Measurements from ENCODE around the gene DECR2.
"Not testable (repeated sequence)": the region's sequence is repeated elsewhere in the genome, so short reads cannot be mapped to it uniquely, and the experiment has no call there.

DECR2 gene

GRCh38 chr16:367333-367903 is 34.3 kb upstream of the DECR2 start:
- no peak for DNase-seq

- DNase-seq, result no peak
These were observed 33.1 kb upstream of the DECR2 start for GRCh38 chr16:368388-369158.

GRCh38 chr16:369275-369865 is 32.3 kb upstream of the DECR2 start:
- DNase-seq, result no peak

GRCh38 chr16:369866-370436 is 31.7 kb upstream of the DECR2 start:
- no peak for DNase-seq

GRCh38 chr16:370443-370842 is 31.2 kb upstream of the DECR2 start, which contains the start of gene MRPL28:
TSS of gene MRPL28 (minus strand) at chr16:370538. CDS start at chr16:370218, 320 bp downstream.
- DNase-seq, result peak; percentile 98

- DNase-seq, result no peak
These were observed 30.6 kb upstream of the DECR2 start for GRCh38 chr16:370979-371514.

- peak; percentile 65 for DNase-seq
These were observed 30.0 kb upstream of the DECR2 start for GRCh38 chr16:371515-372301.

- no peak for DNase-seq
These were observed 29.2 kb upstream of the DECR2 start for GRCh38 chr16:372302-372983.

GRCh38 chr16:373020-373598 is 28.6 kb upstream of the DECR2 start:
- no peak for DNase-seq

- no peak for DNase-seq
These were observed 27.7 kb upstream of the DECR2 start for GRCh38 chr16:373848-374615.

- DNase-seq, result no peak
These were observed 27.1 kb upstream of the DECR2 start for GRCh38 chr16:374616-374926.

GRCh38 chr16:375212-375611 is 26.5 kb upstream of the DECR2 start:
- no peak for DNase-seq

- no peak for DNase-seq
These were observed 25.5 kb upstream of the DECR2 start for GRCh38 chr16:375927-376816.

- no peak for DNase-seq
These were observed 24.8 kb upstream of the DECR2 start for GRCh38 chr16:376817-377418.

- DNase-seq, result no peak
These were observed 24.2 kb upstream of the DECR2 start for GRCh38 chr16:377419-377951.

- DNase-seq, result not testable (repeated sequence)
These were observed 23.4 kb upstream of the DECR2 start for GRCh38 chr16:378113-378820.

- no peak for DNase-seq
These were observed 22.9 kb upstream of the DECR2 start for GRCh38 chr16:378821-379182.

- no peak for DNase-seq
These were observed 22.3 kb upstream of the DECR2 start for GRCh38 chr16:379183-379960.

Data from eye (tissue), 1 donor.